ENCODE data around the gene NHERF2. TPM values are rescaled to one million over a fixed set of nuclear protein-coding genes. Genes with fewer than 3 reads are reported as not detected.

Gene NHERF2
- total and polyA plus RNA-seq, 9 of the 15 experiments (the other 6 are each of a cell fraction or from before 2014, with no cell fraction given), result 0.15 to 42.0 (median 12.5) TPM

DNA sequence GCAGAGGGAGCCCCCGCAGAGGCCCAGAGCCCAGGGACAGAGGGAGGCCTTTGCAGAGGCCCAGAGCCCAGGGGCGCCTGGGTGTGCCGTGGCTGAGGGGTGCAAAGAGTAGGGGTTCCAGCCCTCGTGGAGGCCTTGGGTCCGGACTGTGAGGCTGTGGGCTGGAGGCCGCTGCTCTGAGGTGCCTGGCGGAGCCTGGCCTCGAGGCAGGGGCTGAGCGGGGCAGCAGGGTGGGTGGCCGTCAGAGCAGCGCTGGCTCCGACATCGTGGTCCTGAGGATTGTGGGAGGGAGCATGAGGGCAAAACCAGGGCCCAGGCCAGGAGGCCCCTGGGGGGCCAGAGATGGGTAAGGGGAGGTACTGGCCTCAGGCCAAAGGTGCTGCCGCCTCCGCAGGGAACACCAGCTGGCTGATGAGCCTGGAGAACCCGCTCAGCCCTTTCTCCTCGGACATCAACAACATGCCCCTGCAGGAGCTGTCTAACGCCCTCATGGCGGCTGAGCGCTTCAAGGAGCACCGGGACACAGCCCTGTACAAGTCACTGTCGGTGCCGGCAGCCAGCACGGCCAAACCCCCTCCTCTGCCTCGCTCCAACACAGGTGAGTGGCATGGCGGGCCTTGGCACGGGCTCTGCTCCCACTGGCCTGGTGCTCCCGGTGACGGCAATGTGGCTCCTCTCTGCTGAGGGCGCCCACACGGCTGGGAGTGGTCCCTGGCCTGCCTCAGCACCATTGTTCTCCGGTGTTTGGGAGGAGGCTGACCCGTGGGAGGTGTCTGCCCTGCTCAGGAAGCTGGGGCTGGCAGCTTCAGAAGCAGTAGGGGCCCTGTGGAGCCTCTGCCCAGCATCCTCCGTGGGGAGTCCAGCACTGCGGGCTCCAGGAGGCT lies 54.7 kb downstream of the NHERF2 start:
- Histone ChIP-seq H3K4me2 (ENCODE audit: insufficient read depth, low read length) (no peak overlapping the region), H3K36me3 (ENCODE audit: control insufficient read depth, insufficient read depth, low read length) (peaks cover 49% of the 10 kb centered on the region; the same call in 1 of the 3 replicates), H3K79me2 (ENCODE audit: control insufficient read depth, insufficient read depth, low read length) (no peaks in the 10 kb centered on the region), H4K20me1 (replicated peaks; ENCODE audit: control insufficient read depth, insufficient read depth, low read length) (no peaks in the 10 kb centered on the region), H3K4me1 (replicated peaks in 1 of 2; ENCODE audit: control insufficient read depth in 2 of 2, insufficient read depth in 2 of 2, low read length in 2 of 2) (peaks cover 0 to 36% of the 10 kb centered on the region in 2 experiments; a peak in 2 of 5 replicates), H3K4me3 (no peak overlapping the region), H3K9me1 (ENCODE audit: control insufficient read depth, insufficient read depth, low read length) (no peaks in the 10 kb centered on the region), H3K27ac (ENCODE audit: extremely low read depth, low read depth, low read length) (no peak overlapping the region), H3K9ac (ENCODE audit: insufficient read depth in 1 of 2, low read depth in 2 of 2, low read length in 2 of 2) (no peak overlapping the region; a peak in 1 of 4 replicates), H2AFZ (ENCODE audit: low read depth, low read length) (no peak overlapping the region), H3K9me3 (replicated peaks; ENCODE audit: control insufficient read depth, insufficient read depth, low read depth, low read length) (no peaks in the 10 kb centered on the region), H3K27me3 (ENCODE audit: control insufficient read depth in 2 of 2, insufficient read depth in 2 of 2, low read length in 2 of 2) (no peaks in the 10 kb centered on the region)
- FAIRE-seq (no peak), ATAC-seq (no peak), DNase-seq (ENCODE audit: extremely low read depth in 1 of 4, low spot score in 3 of 4) (no peak)
- intact Hi-C loops (cut with micrococcal nuclease), result no loop called here
- peak; percentile 37; the same call in 1 of the 2 replicates for TF ChIP-seq POLR2G (IDR thresholded peaks at IDR 0.05; ENCODE audit: low read depth, low read length)
- TF ChIP-seq ZC3H11A (IDR thresholded peaks at IDR 0.05; ENCODE audit: low read depth, low read length), result no peak
- 88% methylated on average over 28 of the region's 35 CpGs for WGBS (ENCODE audit: insufficient coverage, low coverage, missing lambda C conversion rate)
- no TSS peak for BruUV-seq (replicated peaks)
- ChIA-PET CTCF (ENCODE audit: low intra/inter-chr PET ratio) (no interaction called here), POLR2A (interaction anchor here (2.5 kb wide), 1 partner anchor 10 kb away, joined by 10 read pairs; no protein-coding TSS in a partner anchor)
- in situ Hi-C loops (cut with MboI), result loop anchor here (10.0 kb wide), 1 partner anchor 63 kb away; the partner anchor contains the start of gene RAB26

All from K562 (cell line).